HL-60 (cell line): ENCODE measurements around the gene IFT43.

Experiments
- DNase-seq, 2 experiments: peaks; one replicate each; pipeline ENCODE4 v3.0.0-alpha.2; 2010 to 2020; ENCODE audit warnings: low read depth in 1 of 2, low spot score in 1 of 2
- H3K27ac ChIP-seq: fragments of 250-450 bp; sonication (Bioruptor Pico); replicated peaks from 2 replicates; pipeline ENCODE4 v1.5.1; 2020; ENCODE audit warnings: mild to moderate bottlenecking, moderate library complexity
- H3K27me3 ChIP-seq: fragments of 250-450 bp; sonication (Bioruptor Pico); 2 replicates; pipeline ENCODE4 v1.5.1; 2021; ENCODE audit warnings: mild to moderate bottlenecking, moderate library complexity; ENCODE audit not compliant: insufficient read depth, poor library complexity, severe bottlenecking
- H3K4me3 ChIP-seq: replicated peaks from 2 replicates; pipeline ENCODE4 v1.5.1; 2011; ENCODE audit warnings: mild to moderate bottlenecking, control low read depth, low read length; ENCODE audit not compliant: insufficient read depth
- GABPA ChIP-seq: IDR thresholded peaks from 2 replicates; pipeline ENCODE4 v1.6.1; 2012; ENCODE audit warnings: low read depth
- POLR2AphosphoS5 ChIP-seq: IDR thresholded peaks from 2 replicates; pipeline ENCODE4 v1.6.1; 2012; ENCODE audit warnings: low read depth
- SPI1 ChIP-seq: IDR thresholded peaks from 2 replicates; pipeline ENCODE4 v1.6.1; 2012; ENCODE audit warnings: low read depth, mild to moderate bottlenecking, borderline replicate concordance
- TF ChIP-seq, protein P1 (sequence below): IDR thresholded peaks from 2 replicates; pipeline ENCODE4 v1.6.1; 2012; ENCODE audit warnings: low read depth; ENCODE audit not compliant: insufficient replicate concordance
- TF ChIP-seq, protein P2 (sequence below): IDR thresholded peaks from one replicate; pipeline ENCODE4 v1.5.1; 2011; ENCODE audit warnings: low read length, control low read depth, inconsistent platforms; ENCODE audit not compliant: insufficient read depth

The IFT43 gene

DNA sequence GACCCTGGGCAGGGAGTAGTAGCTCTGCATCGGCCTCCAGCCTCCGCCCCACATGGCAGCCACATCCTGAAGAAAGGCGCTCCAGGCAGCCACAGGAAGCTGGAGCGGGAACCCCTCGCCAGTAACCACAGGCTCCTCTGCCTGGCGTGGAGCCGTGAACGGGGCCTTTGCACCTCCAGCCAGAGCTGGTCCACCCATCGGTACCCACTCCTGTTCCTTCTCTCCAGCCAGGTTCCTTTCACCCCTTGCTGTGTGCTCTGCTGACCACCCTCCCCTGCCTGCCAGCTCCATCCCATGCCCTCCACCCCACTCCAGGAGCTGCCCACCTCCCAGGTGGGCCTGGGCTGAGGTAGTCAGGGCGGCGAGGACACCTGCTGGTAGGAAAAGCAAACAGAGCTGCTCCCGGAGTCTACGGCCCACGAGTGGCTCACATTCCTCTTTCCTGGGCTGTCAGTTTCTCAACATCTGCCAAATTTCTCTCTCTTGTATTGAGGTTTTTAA lies 6.4 kb upstream of the IFT43 start:
- DNase-seq = peak in 1 of 2 experiments; percentile 2
- H3K27me3 ChIP-seq = no peaks in the 10 kb centered on the region
- H3K27ac ChIP-seq = no peak overlapping the region
- TF ChIP-seq POLR2AphosphoS5 (no peak), SPI1 (no peak), GABPA (no peak)
- TF ChIP-seq, protein P1, sequence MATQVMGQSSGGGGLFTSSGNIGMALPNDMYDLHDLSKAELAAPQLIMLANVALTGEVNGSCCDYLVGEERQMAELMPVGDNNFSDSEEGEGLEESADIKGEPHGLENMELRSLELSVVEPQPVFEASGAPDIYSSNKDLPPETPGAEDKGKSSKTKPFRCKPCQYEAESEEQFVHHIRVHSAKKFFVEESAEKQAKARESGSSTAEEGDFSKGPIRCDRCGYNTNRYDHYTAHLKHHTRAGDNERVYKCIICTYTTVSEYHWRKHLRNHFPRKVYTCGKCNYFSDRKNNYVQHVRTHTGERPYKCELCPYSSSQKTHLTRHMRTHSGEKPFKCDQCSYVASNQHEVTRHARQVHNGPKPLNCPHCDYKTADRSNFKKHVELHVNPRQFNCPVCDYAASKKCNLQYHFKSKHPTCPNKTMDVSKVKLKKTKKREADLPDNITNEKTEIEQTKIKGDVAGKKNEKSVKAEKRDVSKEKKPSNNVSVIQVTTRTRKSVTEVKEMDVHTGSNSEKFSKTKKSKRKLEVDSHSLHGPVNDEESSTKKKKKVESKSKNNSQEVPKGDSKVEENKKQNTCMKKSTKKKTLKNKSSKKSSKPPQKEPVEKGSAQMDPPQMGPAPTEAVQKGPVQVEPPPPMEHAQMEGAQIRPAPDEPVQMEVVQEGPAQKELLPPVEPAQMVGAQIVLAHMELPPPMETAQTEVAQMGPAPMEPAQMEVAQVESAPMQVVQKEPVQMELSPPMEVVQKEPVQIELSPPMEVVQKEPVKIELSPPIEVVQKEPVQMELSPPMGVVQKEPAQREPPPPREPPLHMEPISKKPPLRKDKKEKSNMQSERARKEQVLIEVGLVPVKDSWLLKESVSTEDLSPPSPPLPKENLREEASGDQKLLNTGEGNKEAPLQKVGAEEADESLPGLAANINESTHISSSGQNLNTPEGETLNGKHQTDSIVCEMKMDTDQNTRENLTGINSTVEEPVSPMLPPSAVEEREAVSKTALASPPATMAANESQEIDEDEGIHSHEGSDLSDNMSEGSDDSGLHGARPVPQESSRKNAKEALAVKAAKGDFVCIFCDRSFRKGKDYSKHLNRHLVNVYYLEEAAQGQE = no peak
- TF ChIP-seq, protein P2, sequence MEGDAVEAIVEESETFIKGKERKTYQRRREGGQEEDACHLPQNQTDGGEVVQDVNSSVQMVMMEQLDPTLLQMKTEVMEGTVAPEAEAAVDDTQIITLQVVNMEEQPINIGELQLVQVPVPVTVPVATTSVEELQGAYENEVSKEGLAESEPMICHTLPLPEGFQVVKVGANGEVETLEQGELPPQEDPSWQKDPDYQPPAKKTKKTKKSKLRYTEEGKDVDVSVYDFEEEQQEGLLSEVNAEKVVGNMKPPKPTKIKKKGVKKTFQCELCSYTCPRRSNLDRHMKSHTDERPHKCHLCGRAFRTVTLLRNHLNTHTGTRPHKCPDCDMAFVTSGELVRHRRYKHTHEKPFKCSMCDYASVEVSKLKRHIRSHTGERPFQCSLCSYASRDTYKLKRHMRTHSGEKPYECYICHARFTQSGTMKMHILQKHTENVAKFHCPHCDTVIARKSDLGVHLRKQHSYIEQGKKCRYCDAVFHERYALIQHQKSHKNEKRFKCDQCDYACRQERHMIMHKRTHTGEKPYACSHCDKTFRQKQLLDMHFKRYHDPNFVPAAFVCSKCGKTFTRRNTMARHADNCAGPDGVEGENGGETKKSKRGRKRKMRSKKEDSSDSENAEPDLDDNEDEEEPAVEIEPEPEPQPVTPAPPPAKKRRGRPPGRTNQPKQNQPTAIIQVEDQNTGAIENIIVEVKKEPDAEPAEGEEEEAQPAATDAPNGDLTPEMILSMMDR = no peak
- no peak overlapping the region for H3K4me3 ChIP-seq

DNA sequence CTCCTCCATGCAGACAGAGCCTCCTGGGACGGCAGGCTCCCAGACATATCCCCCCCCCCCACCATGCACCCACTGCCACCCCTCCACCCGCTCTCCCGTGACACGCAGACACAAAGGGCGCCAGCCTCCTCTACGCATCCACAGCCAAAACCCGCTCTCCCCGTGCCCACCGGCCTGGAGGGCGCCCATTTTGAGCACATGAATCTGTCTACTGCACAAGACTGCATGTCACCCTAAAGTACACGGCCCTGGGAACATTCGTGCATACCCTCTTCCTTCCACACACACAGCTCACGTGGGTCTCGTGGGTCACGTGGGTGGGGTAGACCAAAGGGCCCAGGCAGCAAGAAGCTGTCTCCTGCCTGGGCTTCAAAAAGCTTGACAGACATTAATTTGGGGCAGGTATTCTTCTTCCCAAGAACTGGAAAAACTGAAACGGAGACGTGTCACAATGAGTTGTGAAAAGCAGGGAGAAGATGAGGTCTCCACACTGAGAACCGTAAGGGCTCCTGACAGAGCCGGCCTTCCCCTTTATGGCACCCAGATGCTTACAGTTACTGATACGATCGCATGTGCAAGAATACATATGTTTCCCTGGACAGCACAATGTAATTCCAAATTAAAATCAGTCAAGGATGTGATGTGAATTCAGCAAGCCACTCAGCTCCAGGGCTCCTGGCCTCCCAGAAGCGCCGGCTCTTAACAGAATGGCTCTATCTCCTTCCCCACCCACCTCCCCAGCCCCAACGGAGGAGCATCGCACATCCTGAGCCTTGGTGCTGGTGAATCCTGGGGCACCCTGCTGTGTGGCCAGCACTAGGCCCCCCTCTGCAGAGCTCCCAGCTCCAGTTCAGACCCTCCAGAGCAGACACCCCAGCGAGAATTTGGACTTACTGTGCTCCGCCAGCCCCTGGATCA lies 5.7 kb upstream of the IFT43 start:
- TF ChIP-seq GABPA (no peak), SPI1 (no peak), POLR2AphosphoS5 (no peak)
- TF ChIP-seq, protein P2 = no peak
- TF ChIP-seq, protein P1 = no peak
- Histone ChIP-seq H3K4me3 (no peak overlapping the region), H3K27me3 (no peaks in the 10 kb centered on the region), H3K27ac (no peak overlapping the region)
- no peak for DNase-seq

DNA sequence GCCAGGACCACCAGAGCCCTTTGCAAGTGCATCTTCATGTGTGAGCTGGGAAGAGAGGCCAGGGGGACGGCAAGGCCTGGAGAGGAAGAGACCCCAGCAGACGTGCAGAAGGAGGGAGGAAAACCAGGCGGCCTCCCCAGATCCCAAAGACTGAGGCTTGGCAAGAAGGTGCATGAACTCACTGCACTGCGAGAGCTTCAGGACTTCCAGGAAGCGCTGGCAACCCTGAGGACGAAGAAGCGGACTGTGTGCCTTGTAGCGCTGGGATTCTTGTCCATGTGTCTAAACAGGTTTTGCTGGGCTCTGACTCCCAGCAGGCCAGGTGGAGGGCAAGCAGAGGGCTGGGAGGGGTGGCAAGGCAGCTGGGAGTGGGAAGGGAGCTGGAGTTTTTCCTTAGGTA lies 4.7 kb upstream of the IFT43 start:
- no peak for DNase-seq
- TF ChIP-seq SPI1 = no peak
- no peak for TF ChIP-seq GABPA
- TF ChIP-seq, protein P1 = no peak
- no peak for TF ChIP-seq POLR2AphosphoS5
- TF ChIP-seq, protein P2 = no peak
- H3K27me3 ChIP-seq = no peaks in the 10 kb centered on the region
- no peak overlapping the region for H3K27ac ChIP-seq
- no peak overlapping the region for H3K4me3 ChIP-seq
